ENCODE data around the gene SEMA6C.
A peak's percentile ranks its signal among the peaks of the same experiment; 100 is the strongest.
"Not testable (repeated sequence)": the region's sequence is repeated elsewhere in the genome, so short reads cannot be mapped to it uniquely, and the experiment has no call there.

Gene SEMA6C, protein sequence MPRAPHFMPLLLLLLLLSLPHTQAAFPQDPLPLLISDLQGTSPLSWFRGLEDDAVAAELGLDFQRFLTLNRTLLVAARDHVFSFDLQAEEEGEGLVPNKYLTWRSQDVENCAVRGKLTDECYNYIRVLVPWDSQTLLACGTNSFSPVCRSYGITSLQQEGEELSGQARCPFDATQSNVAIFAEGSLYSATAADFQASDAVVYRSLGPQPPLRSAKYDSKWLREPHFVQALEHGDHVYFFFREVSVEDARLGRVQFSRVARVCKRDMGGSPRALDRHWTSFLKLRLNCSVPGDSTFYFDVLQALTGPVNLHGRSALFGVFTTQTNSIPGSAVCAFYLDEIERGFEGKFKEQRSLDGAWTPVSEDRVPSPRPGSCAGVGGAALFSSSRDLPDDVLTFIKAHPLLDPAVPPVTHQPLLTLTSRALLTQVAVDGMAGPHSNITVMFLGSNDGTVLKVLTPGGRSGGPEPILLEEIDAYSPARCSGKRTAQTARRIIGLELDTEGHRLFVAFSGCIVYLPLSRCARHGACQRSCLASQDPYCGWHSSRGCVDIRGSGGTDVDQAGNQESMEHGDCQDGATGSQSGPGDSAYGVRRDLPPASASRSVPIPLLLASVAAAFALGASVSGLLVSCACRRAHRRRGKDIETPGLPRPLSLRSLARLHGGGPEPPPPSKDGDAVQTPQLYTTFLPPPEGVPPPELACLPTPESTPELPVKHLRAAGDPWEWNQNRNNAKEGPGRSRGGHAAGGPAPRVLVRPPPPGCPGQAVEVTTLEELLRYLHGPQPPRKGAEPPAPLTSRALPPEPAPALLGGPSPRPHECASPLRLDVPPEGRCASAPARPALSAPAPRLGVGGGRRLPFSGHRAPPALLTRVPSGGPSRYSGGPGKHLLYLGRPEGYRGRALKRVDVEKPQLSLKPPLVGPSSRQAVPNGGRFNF

GRCh38 chr1:151146412-151147131 is at the start of gene SEMA6C:
SEMA6C (minus strand) TSS chr1:151146631; CDS start chr1:151142621, 4,010 bp downstream.
- DNase-seq = peak; percentile 84

- DNase-seq = peak; percentile 41
Measured at GRCh38 chr1:151194894-151195594, 48.6 kb upstream of the SEMA6C start.

- DNase-seq = no peak
Measured at GRCh38 chr1:151193856-151194255, 47.4 kb upstream of the SEMA6C start.

GRCh38 chr1:151193304-151193703 is 46.9 kb upstream of the SEMA6C start:
- no peak for DNase-seq

GRCh38 chr1:151192047-151192446 is 45.6 kb upstream of the SEMA6C start:
- no peak for DNase-seq

GRCh38 chr1:151189637-151190445 is 43.4 kb upstream of the SEMA6C start, which contains the start of gene VPS72:
VPS72 (minus strand) TSS chr1:151190197; CDS start chr1:151190121, 76 bp downstream.
- DNase-seq = peak; percentile 80

DNA sequence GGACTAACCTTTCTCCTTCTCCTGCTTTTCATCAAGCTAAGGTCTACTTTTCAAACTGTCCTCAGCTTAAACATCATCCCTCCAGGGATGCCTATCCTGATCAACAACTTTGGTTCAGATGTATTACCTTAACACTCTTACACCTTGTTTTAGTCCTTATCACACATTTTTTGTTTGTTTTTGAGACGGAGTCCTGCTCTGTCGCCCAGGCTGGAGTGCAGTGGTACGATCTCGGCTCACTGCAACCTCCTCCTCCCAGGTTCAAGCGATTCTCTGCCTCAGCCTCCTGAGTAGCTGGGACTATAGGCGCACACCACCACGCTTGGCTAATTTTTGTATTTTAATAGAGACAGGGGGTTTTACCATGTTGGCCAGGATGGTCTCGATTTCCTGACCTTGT is 42.2 kb upstream of the SEMA6C start:
- DNase-seq = not testable (repeated sequence)

DNA sequence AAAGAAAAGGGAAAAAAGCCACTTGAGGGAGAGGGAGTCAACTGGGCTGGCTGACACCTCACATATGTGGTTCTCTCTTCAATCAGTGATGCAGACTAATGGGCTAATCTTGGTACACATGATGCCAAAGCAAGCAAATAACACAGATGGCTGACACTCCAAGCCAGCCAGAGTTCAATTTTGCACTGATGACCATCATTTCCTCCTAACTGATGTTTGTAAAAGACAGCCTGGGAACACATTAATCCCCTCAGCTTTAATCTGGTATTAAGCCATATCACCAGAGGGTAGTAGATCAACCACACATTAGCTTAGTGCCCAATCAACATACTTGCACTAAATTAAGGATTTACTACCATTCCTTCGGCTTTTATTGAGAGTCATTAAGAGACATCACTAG is 40.8 kb upstream of the SEMA6C start:
- DNase-seq = no peak

DNA sequence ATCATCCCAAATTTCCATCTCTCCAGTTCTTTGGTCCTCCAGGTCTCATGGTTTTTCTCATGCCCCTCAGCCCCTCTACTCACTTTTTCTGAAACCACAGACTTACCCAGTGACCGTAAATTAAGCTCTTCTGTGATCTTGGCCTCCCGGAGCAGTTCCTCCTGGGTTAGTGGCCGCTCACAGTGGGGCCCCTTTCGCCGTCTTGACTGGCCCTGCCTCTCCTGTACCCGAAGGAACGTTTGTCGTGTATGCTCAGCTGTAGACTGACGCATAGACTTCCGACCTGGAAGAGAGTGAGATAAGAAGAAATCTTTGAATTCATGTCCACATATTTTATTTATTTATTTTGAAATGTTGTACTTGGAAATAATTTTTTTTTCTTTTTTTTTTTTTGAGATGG is 37.8 kb upstream of the SEMA6C start:
- DNase-seq = no peak

GRCh38 chr1:151176514-151177045 is 30.1 kb upstream of the SEMA6C start:
- no peak for DNase-seq

DNA sequence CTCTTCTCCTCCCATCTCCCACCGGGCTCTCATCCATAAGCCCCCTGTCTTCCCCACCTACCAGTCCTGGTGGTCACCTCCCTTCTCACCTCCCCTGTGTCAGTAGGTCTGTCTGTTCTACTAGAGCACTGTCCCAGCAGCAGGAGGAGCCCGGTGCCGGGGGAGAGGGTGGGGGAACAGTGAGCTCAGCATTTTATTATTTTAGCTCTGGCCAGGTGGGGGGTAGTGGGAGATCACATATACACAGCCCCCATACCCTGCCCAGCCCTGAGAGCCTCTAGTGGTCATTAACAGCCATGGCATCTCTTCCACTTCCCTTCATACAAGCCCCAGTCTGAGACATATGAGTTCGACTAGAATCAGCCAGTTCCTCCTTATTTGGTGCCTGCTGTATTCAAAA is 29.4 kb upstream of the SEMA6C start, which contains the start of gene TMOD4:
Gene TMOD4, minus strand, starts transcription at position 119 of the 400 bp plus-strand sequence. CDS start 1,106 bp downstream, outside the sequence.
- DNase-seq = no peak

GRCh38 chr1:151175041-151175741 is 28.8 kb upstream of the SEMA6C start:
- no peak for DNase-seq

GRCh38 chr1:151171190-151171589 is 24.8 kb upstream of the SEMA6C start:
- DNase-seq = no peak

DNA sequence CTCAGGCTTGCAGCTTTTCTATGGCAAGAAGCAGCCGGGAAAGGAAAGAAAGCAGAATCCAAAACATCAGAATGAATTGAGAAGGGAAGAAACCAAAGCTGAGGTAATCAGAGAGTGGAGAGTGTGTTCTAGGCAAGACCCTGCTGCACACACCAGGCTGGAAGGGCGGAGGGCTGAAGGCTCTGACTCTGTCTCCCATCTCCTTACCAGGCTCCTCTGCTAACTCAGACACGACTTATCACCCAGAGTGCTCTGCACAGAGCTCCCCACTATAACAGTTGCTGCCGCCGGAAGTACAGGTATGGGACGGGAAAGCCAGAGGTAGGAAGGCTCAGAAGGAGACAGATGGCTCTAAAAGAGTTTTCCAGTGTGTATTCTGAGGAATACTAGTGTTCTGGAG is 20.7 kb upstream of the SEMA6C start:
- DNase-seq = no peak

GRCh38 chr1:151166505-151166956 is 20.1 kb upstream of the SEMA6C start:
- DNase-seq = peak; percentile 53

DNA sequence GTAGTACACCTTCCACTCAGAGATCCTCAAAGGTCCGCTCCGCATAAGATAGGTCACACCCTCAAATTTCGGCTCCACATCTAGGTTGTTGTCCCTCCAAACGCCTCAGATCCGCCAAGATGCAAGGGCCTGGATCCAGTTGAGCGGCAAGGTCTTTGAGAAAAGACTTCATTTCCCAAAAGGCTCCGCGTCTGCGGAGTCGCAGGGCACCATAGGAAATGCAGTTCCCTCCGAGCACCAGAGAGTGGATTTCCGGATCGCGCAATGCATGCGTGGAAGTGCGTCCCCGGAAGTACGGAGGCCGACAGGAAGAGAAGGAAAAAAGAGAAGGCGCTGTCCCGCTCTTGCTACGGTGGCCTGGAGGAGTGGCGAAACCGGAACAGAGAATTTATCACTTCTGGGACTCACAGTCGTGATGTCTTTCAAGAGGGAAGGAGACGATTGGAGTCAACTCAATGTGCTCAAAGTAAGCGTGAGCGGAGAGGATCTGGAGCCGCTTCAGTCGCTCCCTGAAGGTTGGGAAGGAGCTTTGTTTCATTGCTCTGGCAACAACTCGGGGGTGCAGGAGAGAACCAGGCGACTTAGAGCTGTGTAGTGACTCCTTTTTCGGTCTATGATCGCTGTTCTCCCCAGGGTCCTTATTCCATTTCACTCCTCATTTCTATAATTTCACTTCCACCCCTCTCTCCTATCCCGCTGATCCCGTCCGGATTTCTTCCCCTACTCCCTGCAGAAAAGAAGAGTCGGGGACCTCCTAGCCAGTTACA is 19.5 kb upstream of the SEMA6C start, which contains the start of the genes LYSMD1 and SCNM1:
Gene LYSMD1, minus strand, starts transcription at position 165 of the 767 bp plus-strand sequence. CDS start 644 bp downstream, outside the sequence.
Gene SCNM1, plus strand, starts transcription at position 407 of the 767 bp plus-strand sequence. Its CDS starts 9 bp downstream, at position 416.
- DNase-seq = peak; percentile 96

GRCh38 chr1:151165281-151165737 is 18.9 kb upstream of the SEMA6C start:
- no peak for DNase-seq

DNA sequence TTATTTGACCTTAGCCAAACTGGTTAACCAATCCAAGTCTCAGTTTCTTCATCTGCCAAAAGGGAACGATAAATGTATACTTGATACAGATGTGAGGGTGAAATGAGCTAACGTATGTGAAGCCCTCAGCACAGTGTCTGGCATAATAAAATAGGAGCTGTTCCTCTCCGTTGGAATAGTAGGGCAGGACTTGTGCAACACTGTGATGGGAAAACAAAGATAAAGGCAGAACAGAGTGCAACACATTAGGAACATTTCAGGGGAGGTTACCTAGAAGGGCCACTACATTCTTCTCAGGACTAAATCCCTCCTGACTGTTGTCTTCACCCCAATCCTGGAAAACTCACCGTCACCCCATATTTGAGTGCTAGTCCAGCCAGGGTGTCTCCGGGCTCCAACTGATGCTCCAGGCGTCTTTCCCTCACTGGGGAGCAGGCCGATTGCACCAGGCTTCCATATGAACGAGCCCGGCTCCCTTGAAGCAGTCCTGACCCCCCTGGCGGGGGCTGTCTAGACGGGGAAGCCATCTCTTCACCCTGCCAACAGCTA is 18.4 kb upstream of the SEMA6C start:
- DNase-seq = no peak

GRCh38 chr1:151159373-151159772 is 12.9 kb upstream of the SEMA6C start:
- no peak for DNase-seq
